GM10266 (cell line): ENCODE data around the gene RNF38.
A peak's percentile ranks its signal among the peaks of the same experiment; 100 is the strongest.
"Not testable (repeated sequence)": the region's sequence is repeated elsewhere in the genome, so short reads cannot be mapped to it uniquely, and the experiment has no call there.

Experiments
- DNase-seq: peaks from one replicate; pipeline ENCODE4 v3.0.0; 2012; ENCODE audit errors: extremely low spot score
- TF ChIP-seq, protein P1 (sequence below): IDR thresholded peaks from 2 replicates; pipeline ENCODE4 v1.5.1; 2012; ENCODE audit warnings: mild to moderate bottlenecking, low read depth; ENCODE audit not compliant: control insufficient read depth, insufficient read depth; ENCODE audit errors: missing control alignments

The RNF38 gene

GRCh38 chr9:36336131-36336907 is 63.8 kb downstream of the RNF38 start:
- no peak for DNase-seq
- TF ChIP-seq, protein P1, sequence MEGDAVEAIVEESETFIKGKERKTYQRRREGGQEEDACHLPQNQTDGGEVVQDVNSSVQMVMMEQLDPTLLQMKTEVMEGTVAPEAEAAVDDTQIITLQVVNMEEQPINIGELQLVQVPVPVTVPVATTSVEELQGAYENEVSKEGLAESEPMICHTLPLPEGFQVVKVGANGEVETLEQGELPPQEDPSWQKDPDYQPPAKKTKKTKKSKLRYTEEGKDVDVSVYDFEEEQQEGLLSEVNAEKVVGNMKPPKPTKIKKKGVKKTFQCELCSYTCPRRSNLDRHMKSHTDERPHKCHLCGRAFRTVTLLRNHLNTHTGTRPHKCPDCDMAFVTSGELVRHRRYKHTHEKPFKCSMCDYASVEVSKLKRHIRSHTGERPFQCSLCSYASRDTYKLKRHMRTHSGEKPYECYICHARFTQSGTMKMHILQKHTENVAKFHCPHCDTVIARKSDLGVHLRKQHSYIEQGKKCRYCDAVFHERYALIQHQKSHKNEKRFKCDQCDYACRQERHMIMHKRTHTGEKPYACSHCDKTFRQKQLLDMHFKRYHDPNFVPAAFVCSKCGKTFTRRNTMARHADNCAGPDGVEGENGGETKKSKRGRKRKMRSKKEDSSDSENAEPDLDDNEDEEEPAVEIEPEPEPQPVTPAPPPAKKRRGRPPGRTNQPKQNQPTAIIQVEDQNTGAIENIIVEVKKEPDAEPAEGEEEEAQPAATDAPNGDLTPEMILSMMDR: no peak

DNA sequence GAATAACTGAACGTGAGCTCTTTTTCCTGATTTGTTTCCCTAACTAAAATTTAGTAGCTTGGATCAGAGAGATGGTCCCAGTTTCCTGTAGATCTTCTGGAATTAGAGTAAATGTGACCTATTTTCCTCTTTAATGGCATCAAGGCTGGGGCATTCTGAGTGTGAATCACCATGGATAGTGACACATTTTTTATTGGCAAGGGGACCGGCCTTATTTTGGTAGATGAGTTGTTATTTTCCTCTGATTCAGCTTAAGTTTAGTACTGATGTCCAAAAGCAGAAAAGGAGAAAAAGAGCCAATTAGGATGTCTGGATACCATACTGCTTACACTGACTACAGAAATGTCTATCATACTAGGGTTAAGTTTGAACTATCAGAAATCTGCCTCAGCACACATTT is 68.1 kb downstream of the RNF38 start:
- no peak for DNase-seq
- TF ChIP-seq, protein P1: no peak

DNA sequence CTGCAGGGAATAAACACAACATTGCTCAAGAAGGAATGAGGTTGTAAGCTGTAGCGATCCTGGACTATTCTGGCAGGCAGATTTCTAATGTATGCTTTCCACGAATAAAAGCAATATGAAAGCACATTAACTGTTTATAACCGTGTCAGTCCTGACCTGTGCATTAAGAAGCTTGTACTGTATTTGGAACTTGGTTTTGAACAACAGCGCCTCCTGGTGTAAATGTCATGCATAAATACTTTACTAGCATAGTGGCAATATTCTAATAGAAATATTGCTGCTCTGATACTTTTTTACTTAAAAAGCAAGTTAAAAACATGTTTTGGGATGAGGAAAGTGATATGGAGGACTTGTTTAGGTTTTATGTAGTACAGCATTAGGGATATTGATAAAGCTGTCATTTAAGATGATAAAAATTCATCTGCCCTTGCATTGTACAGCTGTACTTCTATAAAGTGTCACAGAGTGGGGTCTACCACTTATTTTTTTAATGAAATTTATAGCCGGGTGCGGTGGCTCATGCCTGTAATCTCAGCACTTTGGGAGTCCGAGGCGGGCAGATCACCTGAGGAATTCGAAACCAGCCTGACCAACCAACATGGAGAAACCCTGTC is 71.2 kb downstream of the RNF38 start:
- TF ChIP-seq, protein P1: peak; percentile 71
- peak; percentile 64 for DNase-seq

DNA sequence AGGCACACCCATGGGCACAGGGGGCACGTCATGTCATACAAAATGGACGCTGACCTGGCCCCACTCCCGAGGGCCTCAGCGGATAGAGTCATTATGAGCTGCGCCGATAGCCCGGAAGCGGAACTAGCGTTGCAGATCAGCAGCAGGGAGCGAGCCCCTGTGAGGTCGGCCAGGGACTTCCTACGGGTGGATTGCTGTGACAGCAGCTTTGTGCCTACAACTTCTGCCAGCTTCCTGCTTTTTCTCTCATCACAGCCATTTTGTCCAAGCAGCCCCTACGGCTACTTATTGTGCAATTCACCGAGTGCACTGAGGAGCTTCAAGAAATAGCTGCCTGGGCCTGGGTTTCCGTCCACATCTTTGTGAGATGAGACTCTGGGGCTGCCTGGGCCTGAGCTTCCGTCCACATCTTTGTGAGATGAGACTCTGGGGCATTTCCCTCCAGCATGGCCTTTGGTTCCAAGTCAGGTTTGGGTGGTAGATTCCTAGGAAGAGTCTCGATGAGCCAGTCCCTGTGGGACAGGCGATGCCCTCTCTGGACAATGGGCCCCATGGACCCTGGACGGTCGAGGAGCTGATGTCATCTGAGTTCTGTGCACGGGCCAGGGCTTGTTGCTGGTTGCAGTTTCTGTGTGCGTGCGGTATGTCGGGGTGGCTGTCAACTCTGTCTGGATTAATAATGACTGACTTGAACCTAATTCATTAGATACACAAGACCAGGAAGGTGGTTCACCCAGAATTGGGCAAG is 74.8 kb downstream of the RNF38 start:
- TF ChIP-seq, protein P1: no peak
- DNase-seq: no peak

- TF ChIP-seq, protein P1: no peak
- no peak for DNase-seq
Measured at GRCh38 chr9:36323926-36324325, 76.1 kb downstream of the RNF38 start.

DNA sequence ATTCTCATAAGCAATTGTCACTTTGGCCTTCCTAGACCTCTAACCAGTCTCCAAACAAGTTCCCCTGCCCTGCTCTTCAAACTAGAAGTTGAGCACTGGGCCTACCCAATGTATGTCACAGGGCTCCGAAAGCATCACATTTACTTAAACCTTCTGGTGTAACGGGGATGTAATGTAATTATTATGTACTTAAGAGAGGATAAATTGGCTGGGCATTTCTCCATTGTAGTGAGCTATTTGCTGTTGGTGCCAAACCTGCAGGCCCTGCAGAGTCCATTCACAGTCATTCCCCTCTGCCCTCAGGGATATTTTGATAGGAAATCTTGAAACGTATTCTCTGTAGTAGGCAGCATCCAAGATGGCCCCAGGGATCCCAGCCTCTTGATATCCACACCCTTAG is 77.6 kb downstream of the RNF38 start:
- TF ChIP-seq, protein P1: no peak
- no peak for DNase-seq

- not testable (repeated sequence) for DNase-seq
Measured at GRCh38 chr9:36321903-36322302, 78.2 kb downstream of the RNF38 start.
